Left ventricle myocardium inferior (tissue), 1 donor: ENCODE measurements around the gene SMIM24. TPM values are rescaled to one million over a fixed set of nuclear protein-coding genes. Genes with fewer than 3 reads are reported as not detected.

Source experiments
- DNase-seq: peaks from one replicate; pipeline ENCODE4 v3.0.0-alpha.2; 2020
- H3K27ac ChIP-seq: fragments of 200-600 bp; replicated peaks from 2 replicates; pipeline ENCODE4 v1.8.0; 2021
- H3K27me3 ChIP-seq: fragments of 200-600 bp; 2 replicates; pipeline ENCODE4 v1.8.0; 2021; ENCODE audit warnings: low read depth
- H3K36me3 ChIP-seq: fragments of 200-600 bp; 2 replicates; pipeline ENCODE4 v1.8.0; 2021
- H3K4me1 ChIP-seq: fragments of 200-600 bp; 2 replicates; pipeline ENCODE4 v1.8.0; 2021
- H3K4me3 ChIP-seq: fragments of 200-600 bp; 2 replicates; pipeline ENCODE4 v1.8.0; 2021; ENCODE audit warnings: mild to moderate bottlenecking, moderate library complexity
- H3K9me3 ChIP-seq: fragments of 200-600 bp; replicated peaks from 2 replicates; pipeline ENCODE4 v1.8.0; 2021
- CTCF ChIP-seq: fragments of 200-600 bp; IDR thresholded peaks from 2 replicates; pipeline ENCODE4 v1.8.0; 2021; ENCODE audit warnings: antibody characterized with exemption, mild to moderate bottlenecking, borderline replicate concordance
- intact Hi-C: fragments of 100-400 bp; cut with micrococcal nuclease; formaldehyde crosslinking; loops from one replicate; pipeline ENCODE4 v1.11.0; 2022
- total RNA-seq: library from RNA; stranded (reverse); fragmentation: NEBNext Ultra II Directional; extraction: Animal tissue kit (Norgen Biotek cat#: 25700); gene quantifications from one replicate; pipeline ENCODE4 v1.2.1, GENCODE V29; 2021
- donor health status: DM: no; HTN: yes; CAD: no; lungs with severe emphysema.

The SMIM24 gene
- total RNA-seq, 1 donor from 2014 or later = not detected

- peaks cover 47% of the 10 kb centered on the region for H3K4me1 ChIP-seq
- no peak overlapping the region for H3K27ac ChIP-seq
- DNase-seq = no peak
- no peaks in the 10 kb centered on the region for H3K36me3 ChIP-seq
- no peaks in the 10 kb centered on the region for H3K9me3 ChIP-seq
- no peak overlapping the region for H3K4me3 ChIP-seq
- TF ChIP-seq CTCF = no peak
- no peaks in the 10 kb centered on the region for H3K27me3 ChIP-seq
- intact Hi-C loops = no loop called here
Observed at GRCh38 chr19:3504735-3505134, 24.4 kb upstream of the SMIM24 start.

GRCh38 chr19:3503036-3503572 is 22.8 kb upstream of the SMIM24 start:
- no peak for DNase-seq
- intact Hi-C loops = no loop called here
- H3K4me1 ChIP-seq = peaks cover 51% of the 10 kb centered on the region
- no peak overlapping the region for H3K27ac ChIP-seq
- TF ChIP-seq CTCF = no peak
- no peaks in the 10 kb centered on the region for H3K27me3 ChIP-seq
- no peaks in the 10 kb centered on the region for H3K36me3 ChIP-seq
- H3K4me3 ChIP-seq = no peak overlapping the region
- H3K9me3 ChIP-seq = no peaks in the 10 kb centered on the region

- intact Hi-C loops = no loop called here
- H3K36me3 ChIP-seq = peaks cover 2% of the 10 kb centered on the region
- H3K9me3 ChIP-seq = no peaks in the 10 kb centered on the region
- no peak overlapping the region for H3K4me3 ChIP-seq
- peaks cover 38% of the 10 kb centered on the region for H3K4me1 ChIP-seq
- TF ChIP-seq CTCF = no peak
- no peak for DNase-seq
- H3K27ac ChIP-seq = no peak overlapping the region
- H3K27me3 ChIP-seq = no peaks in the 10 kb centered on the region
Observed at GRCh38 chr19:3501780-3502179, 21.5 kb upstream of the SMIM24 start.

GRCh38 chr19:3500429-3501101 is 20.2 kb upstream of the SMIM24 start, which contains the start of gene DOHH:
DOHH (minus strand) TSS chr19:3500674; CDS start chr19:3496814, 3,860 bp downstream.
- no peaks in the 10 kb centered on the region for H3K27me3 ChIP-seq
- peak within 1 kb of the TSS; percentile 94 for H3K27ac ChIP-seq
- H3K4me3 ChIP-seq = peak within 1 kb of the TSS; percentile 83
- intact Hi-C loops = no loop called here
- H3K9me3 ChIP-seq = no peaks in the 10 kb centered on the region
- no peak for TF ChIP-seq CTCF
- DNase-seq = peak; percentile 95
- peaks cover 15% of the 10 kb centered on the region for H3K36me3 ChIP-seq
- H3K4me1 ChIP-seq = peaks cover 30% of the 10 kb centered on the region

GRCh38 chr19:3499738-3500428 is 19.6 kb upstream of the SMIM24 start:
- H3K36me3 ChIP-seq = peaks cover 21% of the 10 kb centered on the region
- no peaks in the 10 kb centered on the region for H3K27me3 ChIP-seq
- no peaks in the 10 kb centered on the region for H3K9me3 ChIP-seq
- intact Hi-C loops = no loop called here
- H3K4me1 ChIP-seq = peaks cover 23% of the 10 kb centered on the region
- no peak for TF ChIP-seq CTCF
- DNase-seq = no peak
- H3K4me3 ChIP-seq = peak overlapping the region; percentile 83
- H3K27ac ChIP-seq = peak overlapping the region; percentile 94
